GM21619 (cell line): ENCODE results near the gene CRYBG3.
"Not testable (repeated sequence)": the region's sequence is repeated elsewhere in the genome, so short reads cannot be mapped to it uniquely, and the experiment has no call there.

Source experiments
- ATAC-seq: cut with Tn5 transposase; IDR thresholded peaks from one replicate; pipeline ENCODE4 v1.9.1; 2021; ENCODE audit not compliant: unreplicated experiment

Gene CRYBG3

GRCh38 chr3:97821774-97822358 is at the start of gene CRYBG3:
CRYBG3 (plus strand) TSS chr3:97822011; CDS start chr3:97822207, 196 bp downstream.
- peak; percentile 97 for ATAC-seq

- ATAC-seq = no peak
These were observed 48.9 kb upstream of the CRYBG3 start for GRCh38 chr3:97772926-97773325.

- ATAC-seq = no peak
These were observed 43.7 kb upstream of the CRYBG3 start for GRCh38 chr3:97778152-97778551.

GRCh38 chr3:97793420-97794019 is 28.3 kb upstream of the CRYBG3 start:
- peak; percentile 63 for ATAC-seq

- ATAC-seq = no peak
These were observed 25.9 kb upstream of the CRYBG3 start for GRCh38 chr3:97795951-97796350.

- ATAC-seq = no peak
These were observed 17.3 kb upstream of the CRYBG3 start for GRCh38 chr3:97804471-97804870.

GRCh38 chr3:97810779-97811390 is 10.9 kb upstream of the CRYBG3 start:
- ATAC-seq = no peak

GRCh38 chr3:97815149-97815917 is 6.5 kb upstream of the CRYBG3 start:
- no peak for ATAC-seq

- no peak for ATAC-seq
These were observed 5.0 kb upstream of the CRYBG3 start for GRCh38 chr3:97816811-97817210.

- ATAC-seq = no peak
These were observed 3.8 kb upstream of the CRYBG3 start for GRCh38 chr3:97817965-97818364.

- ATAC-seq = no peak
These were observed 1.0 kb upstream of the CRYBG3 start for GRCh38 chr3:97820780-97821179.

- ATAC-seq = peak; percentile 49
These were observed 481 bp upstream of the CRYBG3 start for GRCh38 chr3:97821287-97821773.

GRCh38 chr3:97822359-97822775 is 556 bp downstream of the CRYBG3 start:
- peak; percentile 28 for ATAC-seq

- no peak for ATAC-seq
These were observed 1.5 kb downstream of the CRYBG3 start for GRCh38 chr3:97823046-97824004.

GRCh38 chr3:97825101-97825500 is 3.3 kb downstream of the CRYBG3 start:
- no peak for ATAC-seq

- ATAC-seq = no peak
These were observed 6.1 kb downstream of the CRYBG3 start for GRCh38 chr3:97827741-97828471.

GRCh38 chr3:97829198-97829597 is 7.4 kb downstream of the CRYBG3 start:
- ATAC-seq = no peak

GRCh38 chr3:97830638-97831037 is 8.8 kb downstream of the CRYBG3 start:
- no peak for ATAC-seq

- ATAC-seq = no peak
These were observed 9.3 kb downstream of the CRYBG3 start for GRCh38 chr3:97831140-97831539.

GRCh38 chr3:97833184-97833583 is 11.4 kb downstream of the CRYBG3 start:
- not testable (repeated sequence) for ATAC-seq
